ENCODE results near the gene PTPRS.

PTPRS gene

GRCh38 chr19:5316138-5316537 is 24.5 kb downstream of the PTPRS start:
- H3K4me3 ChIP-seq (ENCODE audit: low read length) = no peak overlapping the region
- no peaks in the 10 kb centered on the region for H4K20me1 ChIP-seq (ENCODE audit: insufficient read depth, low read length)
- no peaks in the 10 kb centered on the region for H3K36me3 ChIP-seq (replicated peaks; ENCODE audit: insufficient read depth, low read length)
- H3K9me3 ChIP-seq (replicated peaks; ENCODE audit: insufficient read depth, low read length) = no peaks in the 10 kb centered on the region
- H2AFZ ChIP-seq (ENCODE audit: low read length) = no peak overlapping the region
- DNase-seq = no peak
- H3K4me1 ChIP-seq (ENCODE audit: low read length) = no peaks in the 10 kb centered on the region
- H3K4me2 ChIP-seq (ENCODE audit: low read depth, low read length) = no peak overlapping the region
- no peaks in the 10 kb centered on the region for H3K9me2 ChIP-seq (replicated peaks; ENCODE audit: insufficient read depth, low read length)
- no peak for TF ChIP-seq EZH2 (optimal IDR thresholded peaks at IDR 0.05; ENCODE audit: low read depth, low read length)
- peaks cover 100% of the 10 kb centered on the region for H3K27me3 ChIP-seq (replicated peaks; ENCODE audit: insufficient read depth, low read length)
- no peak overlapping the region for H3K27ac ChIP-seq (ENCODE audit: low read length)
- H3K9ac ChIP-seq (ENCODE audit: low read length) = no peak overlapping the region
- no peaks in the 10 kb centered on the region for H3F3A ChIP-seq (ENCODE audit: insufficient read depth, low read length)
- H3K79me2 ChIP-seq (ENCODE audit: low read length) = no peaks in the 10 kb centered on the region

- Histone ChIP-seq H3K4me1 (ENCODE audit: low read length) (no peaks in the 10 kb centered on the region), H3F3A (ENCODE audit: insufficient read depth, low read length) (no peaks in the 10 kb centered on the region), H3K79me2 (ENCODE audit: low read length) (no peaks in the 10 kb centered on the region), H3K4me3 (ENCODE audit: low read length) (no peak overlapping the region), H4K20me1 (ENCODE audit: insufficient read depth, low read length) (no peaks in the 10 kb centered on the region), H3K9me2 (replicated peaks; ENCODE audit: insufficient read depth, low read length) (no peaks in the 10 kb centered on the region), H3K9ac (ENCODE audit: low read length) (no peak overlapping the region), H3K36me3 (replicated peaks; ENCODE audit: insufficient read depth, low read length) (no peaks in the 10 kb centered on the region), H3K9me3 (replicated peaks; ENCODE audit: insufficient read depth, low read length) (no peaks in the 10 kb centered on the region), H2AFZ (ENCODE audit: low read length) (no peak overlapping the region), H3K4me2 (ENCODE audit: low read depth, low read length) (no peak overlapping the region), H3K27me3 (replicated peaks; ENCODE audit: insufficient read depth, low read length) (peaks cover 100% of the 10 kb centered on the region), H3K27ac (ENCODE audit: low read length) (no peak overlapping the region)
- DNase-seq = no peak
- no peak for TF ChIP-seq EZH2phosphoT487 (IDR thresholded peaks at IDR 0.05; ENCODE audit: low read length)
- no peak for TF ChIP-seq EZH2 (optimal IDR thresholded peaks at IDR 0.05; ENCODE audit: low read depth, low read length)
- TF ChIP-seq CTCF (IDR thresholded peaks at IDR 0.05; ENCODE audit: low read length) = no peak
These were observed 25.7 kb downstream of the PTPRS start for GRCh38 chr19:5314907-5315298.

- H3K4me2 ChIP-seq (ENCODE audit: low read depth, low read length) = no peak overlapping the region
- peaks cover 100% of the 10 kb centered on the region for H3K27me3 ChIP-seq (replicated peaks; ENCODE audit: insufficient read depth, low read length)
- H3K36me3 ChIP-seq (replicated peaks; ENCODE audit: insufficient read depth, low read length) = no peaks in the 10 kb centered on the region
- H3K4me3 ChIP-seq (ENCODE audit: low read length) = no peak overlapping the region
- H3K79me2 ChIP-seq (ENCODE audit: low read length) = no peaks in the 10 kb centered on the region
- H3K9me3 ChIP-seq (replicated peaks; ENCODE audit: insufficient read depth, low read length) = no peaks in the 10 kb centered on the region
- no peak for TF ChIP-seq EZH2phosphoT487 (IDR thresholded peaks at IDR 0.05; ENCODE audit: low read length)
- TF ChIP-seq CTCF (IDR thresholded peaks at IDR 0.05; ENCODE audit: low read length) = no peak
- no peak for TF ChIP-seq EZH2 (optimal IDR thresholded peaks at IDR 0.05; ENCODE audit: low read depth, low read length)
- H3K9me2 ChIP-seq (replicated peaks; ENCODE audit: insufficient read depth, low read length) = no peaks in the 10 kb centered on the region
- no peak for DNase-seq
- H3K4me1 ChIP-seq (ENCODE audit: low read length) = no peaks in the 10 kb centered on the region
- H3F3A ChIP-seq (ENCODE audit: insufficient read depth, low read length) = no peaks in the 10 kb centered on the region
- H4K20me1 ChIP-seq (ENCODE audit: insufficient read depth, low read length) = no peaks in the 10 kb centered on the region
- H3K9ac ChIP-seq (ENCODE audit: low read length) = no peak overlapping the region
- H2AFZ ChIP-seq (ENCODE audit: low read length) = no peak overlapping the region
- no peak overlapping the region for H3K27ac ChIP-seq (ENCODE audit: low read length)
These were observed 26.4 kb downstream of the PTPRS start for GRCh38 chr19:5314012-5314906.

- Histone ChIP-seq H3K79me2 (ENCODE audit: low read length) (no peaks in the 10 kb centered on the region), H3K9ac (ENCODE audit: low read length) (no peak overlapping the region), H3F3A (ENCODE audit: insufficient read depth, low read length) (no peaks in the 10 kb centered on the region), H3K27me3 (replicated peaks; ENCODE audit: insufficient read depth, low read length) (peaks cover 100% of the 10 kb centered on the region), H3K27ac (ENCODE audit: low read length) (no peak overlapping the region), H4K20me1 (ENCODE audit: insufficient read depth, low read length) (no peaks in the 10 kb centered on the region), H3K9me3 (replicated peaks; ENCODE audit: insufficient read depth, low read length) (no peaks in the 10 kb centered on the region), H2AFZ (ENCODE audit: low read length) (no peak overlapping the region), H3K4me1 (ENCODE audit: low read length) (no peaks in the 10 kb centered on the region), H3K36me3 (replicated peaks; ENCODE audit: insufficient read depth, low read length) (no peaks in the 10 kb centered on the region), H3K9me2 (replicated peaks; ENCODE audit: insufficient read depth, low read length) (no peaks in the 10 kb centered on the region), H3K4me2 (ENCODE audit: low read depth, low read length) (no peak overlapping the region), H3K4me3 (ENCODE audit: low read length) (no peak overlapping the region)
- DNase-seq = no peak
- TF ChIP-seq CTCF (IDR thresholded peaks at IDR 0.05; ENCODE audit: low read length) = no peak
- no peak for TF ChIP-seq EZH2 (optimal IDR thresholded peaks at IDR 0.05; ENCODE audit: low read depth, low read length)
These were observed 27.3 kb downstream of the PTPRS start for GRCh38 chr19:5313307-5313706.

Measured in MM.1S (cell line).